Esophagus squamous epithelium (tissue), 5 donors: ENCODE measurements around the gene EIF1. TPM values are rescaled to one million over a fixed set of nuclear protein-coding genes. Genes with fewer than 3 reads are reported as not detected.

Source experiments
- DNase-seq: peaks from one replicate; lab custom pipeline; 2025; lab: John Stamatoyannopoulos, UW
- H3K27ac ChIP-seq, 4 donors: fragments of 200-600 bp; sonication (generic); one replicate each; pipeline ENCODE4 v1.5.1; 2016 to 2019; ENCODE audit warnings: mild to moderate bottlenecking in 1 of 4
- H3K27me3 ChIP-seq, 4 donors: fragments of 200-600 bp; sonication (generic); 1 replicate in 3 of 4; 2 replicates in 1 of 4; pipeline versions ENCODE4 v1.5.1 to v1.6.0; 2017 to 2021; ENCODE audit warnings: antibody characterized with exemption in 1 of 4
- H3K36me3 ChIP-seq, 3 donors: fragments of 200-600 bp; sonication (generic); one replicate each; pipeline ENCODE4 v1.5.1; 2016 to 2019
- H3K4me1 ChIP-seq, 3 donors: fragments of 200-600 bp; sonication (generic); one replicate each; pipeline ENCODE4 v1.5.1; 2017 to 2019
- H3K4me3 ChIP-seq, 4 donors: fragments of 200-600 bp; sonication (generic); 1 replicate in 3 of 4; 2 replicates in 1 of 4; pipeline ENCODE4 v1.5.1; 2016 to 2019; ENCODE audit warnings: mild to moderate bottlenecking in 2 of 4, moderate library complexity in 1 of 4
- H3K9me3 ChIP-seq, 3 donors: fragments of 200-600 bp; sonication (generic); one replicate each; pipeline ENCODE4 v1.5.1; 2016 to 2019
- CTCF ChIP-seq, 6 experiments: fragments of 450-650 bp in 4 of 6; fragments of 200-600 bp in 2 of 6; sonication (generic) in 2 of 6; IDR thresholded peaks; one replicate each; pipeline ENCODE4 v1.5.1; 2016 to 2019; ENCODE audit warnings: antibody characterized with exemption in 6 of 6, mild to moderate bottlenecking in 4 of 6, moderate library complexity in 4 of 6
- POLR2A ChIP-seq, 4 donors: fragments of 450-650 bp; IDR thresholded peaks; one replicate each; pipeline ENCODE4 v1.6.1; 2017; ENCODE audit warnings: antibody characterized with exemption in 4 of 4, mild to moderate bottlenecking in 4 of 4, moderate library complexity in 3 of 4
- WGBS, 2 donors: methylation state at CpG; one replicate each; pipeline ENCODE4 v1.1.5; 2018; 5-methylcytosine and 5-hydroxymethylcytosine counted together
- intact Hi-C: fragments of 100-400 bp; cut with DNase I; formaldehyde crosslinking; loops from one replicate; pipeline ENCODE4 v1.15.0; 2022
- total RNA-seq, 4 donors: library from RNA; depleted of rRNA; stranded (reverse); fragments of >200 nt; gene quantifications; one replicate each; pipeline ENCODE4 v1.1.0, GENCODE V29; 2016
- donor health status: DM: yes; HTN: yes; CAD: no.

Gene EIF1
- total RNA-seq, 4 donors from 2014 or later: 96.5 to 311 (median 223) TPM

- Histone ChIP-seq H3K4me1 (peaks cover 0 to 39% (median 16%) of the 10 kb centered on the region in 3 donors), H3K36me3 (no peaks in the 10 kb centered on the region), H3K4me3 (peak overlapping the region; percentile 3 to 60 (median 26)), H3K9me3 (no peaks in the 10 kb centered on the region), H3K27me3 (no peaks in the 10 kb centered on the region), H3K27ac (peak overlapping the region; percentile 73 to 93 (median 82))
- intact Hi-C loops: no loop called here
- no peak for DNase-seq
- WGBS, 2 donors: 12 to 16% methylated on average over 6 of the region's 6 CpGs
- peak in 2 of 6 experiments; percentile 13 to 24 for TF ChIP-seq CTCF (IDR thresholded peaks at IDR 0.05)
- TF ChIP-seq POLR2A (IDR thresholded peaks at IDR 0.05): no peak
Observed at GRCh38 chr17:41678907-41679739, 9.6 kb upstream of the EIF1 start.

GRCh38 chr17:41679740-41680425, 8.8 kb upstream of the EIF1 start:
- Histone ChIP-seq H3K9me3 (no peaks in the 10 kb centered on the region), H3K27me3 (no peaks in the 10 kb centered on the region), H3K4me1 (peaks cover 0 to 39% (median 16%) of the 10 kb centered on the region in 3 donors), H3K27ac (peak overlapping the region; percentile 73 to 93 (median 82)), H3K4me3 (no peak overlapping the region), H3K36me3 (no peaks in the 10 kb centered on the region)
- TF ChIP-seq POLR2A (IDR thresholded peaks at IDR 0.05) (no peak), CTCF (IDR thresholded peaks at IDR 0.05) (no peak)
- no peak for DNase-seq
- intact Hi-C loops: no loop called here
- WGBS, 2 donors: 66 to 70% methylated on average over 3 to 5 of the region's 5 CpGs

- no peaks in the 10 kb centered on the region for H3K27me3 ChIP-seq
- H3K4me3 ChIP-seq: no peak overlapping the region
- TF ChIP-seq POLR2A (IDR thresholded peaks at IDR 0.05): no peak
- no peak for TF ChIP-seq CTCF (IDR thresholded peaks at IDR 0.05)
- no peak for DNase-seq
- no peak overlapping the region for H3K27ac ChIP-seq
- H3K4me1 ChIP-seq: peaks cover 0 to 39% (median 16%) of the 10 kb centered on the region in 3 donors
- H3K9me3 ChIP-seq: no peaks in the 10 kb centered on the region
- intact Hi-C loops: no loop called here
- 87 to 88% methylated on average over 10 of the region's 10 CpGs for WGBS, 2 donors
- H3K36me3 ChIP-seq: no peaks in the 10 kb centered on the region
Observed at GRCh38 chr17:41680426-41681040, 8.2 kb upstream of the EIF1 start.

- no peak for DNase-seq
- Histone ChIP-seq H3K27me3 (no peaks in the 10 kb centered on the region), H3K36me3 (no peaks in the 10 kb centered on the region), H3K9me3 (no peaks in the 10 kb centered on the region), H3K27ac (no peak overlapping the region), H3K4me3 (no peak overlapping the region), H3K4me1 (peaks cover 0 to 29% (median 11%) of the 10 kb centered on the region in 3 donors)
- TF ChIP-seq POLR2A (IDR thresholded peaks at IDR 0.05): no peak
- no peak for TF ChIP-seq CTCF (IDR thresholded peaks at IDR 0.05)
- intact Hi-C loops: no loop called here
- 83% methylated on average over 3 of the region's 3 CpGs for WGBS, 2 donors
Observed at GRCh38 chr17:41681776-41682175, 6.9 kb upstream of the EIF1 start.
